AG09319 (cell line): ENCODE data around the gene IER5.

Source experiments
- DNase-seq: peaks from one replicate; pipeline ENCODE4 v3.0.0-alpha.2; 2010; ENCODE audit warnings: low read depth; ENCODE audit errors: extremely low read depth
- TF ChIP-seq, protein P1 (sequence below): IDR thresholded peaks from 2 replicates; pipeline ENCODE4 v1.5.1; 2011; ENCODE audit warnings: low read depth, mild to moderate bottlenecking, inconsistent platforms, low read length, moderate library complexity

IER5 gene

DNA sequence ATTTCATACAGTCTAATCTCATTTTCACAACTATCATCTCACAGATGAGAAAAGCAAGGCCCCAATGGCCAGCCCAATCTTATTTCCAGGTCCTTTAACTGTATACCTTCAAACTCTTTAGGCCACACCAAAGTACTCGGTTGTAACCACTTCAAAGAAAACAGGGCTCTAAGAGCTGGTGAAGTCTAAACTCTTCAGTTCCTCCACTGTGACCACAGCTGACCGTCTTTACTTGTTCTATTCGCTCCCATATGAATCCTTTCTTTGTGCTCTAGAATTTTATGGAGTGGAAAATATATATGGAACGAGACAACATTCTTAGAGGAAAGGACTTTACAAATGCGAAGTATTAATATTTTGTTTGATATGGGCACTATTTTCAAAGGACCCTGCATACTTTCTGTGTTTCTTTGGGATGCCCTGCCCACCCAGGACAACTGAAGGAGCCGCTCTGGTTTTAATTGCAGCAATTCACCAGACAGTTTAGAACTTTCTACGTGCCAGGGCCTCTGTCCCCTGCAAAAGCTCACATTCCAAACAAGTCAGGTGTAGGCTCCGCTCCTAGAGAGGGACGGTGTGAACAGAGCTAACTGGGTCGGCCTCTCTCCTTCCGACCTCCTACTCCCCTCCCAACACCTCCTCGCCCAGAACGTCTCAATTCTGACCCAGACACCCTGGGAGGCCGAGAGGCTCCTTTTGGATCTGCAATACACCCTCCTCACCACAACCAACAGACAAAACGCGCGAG is 15.7 kb downstream of the IER5 start:
- TF ChIP-seq, protein P1, sequence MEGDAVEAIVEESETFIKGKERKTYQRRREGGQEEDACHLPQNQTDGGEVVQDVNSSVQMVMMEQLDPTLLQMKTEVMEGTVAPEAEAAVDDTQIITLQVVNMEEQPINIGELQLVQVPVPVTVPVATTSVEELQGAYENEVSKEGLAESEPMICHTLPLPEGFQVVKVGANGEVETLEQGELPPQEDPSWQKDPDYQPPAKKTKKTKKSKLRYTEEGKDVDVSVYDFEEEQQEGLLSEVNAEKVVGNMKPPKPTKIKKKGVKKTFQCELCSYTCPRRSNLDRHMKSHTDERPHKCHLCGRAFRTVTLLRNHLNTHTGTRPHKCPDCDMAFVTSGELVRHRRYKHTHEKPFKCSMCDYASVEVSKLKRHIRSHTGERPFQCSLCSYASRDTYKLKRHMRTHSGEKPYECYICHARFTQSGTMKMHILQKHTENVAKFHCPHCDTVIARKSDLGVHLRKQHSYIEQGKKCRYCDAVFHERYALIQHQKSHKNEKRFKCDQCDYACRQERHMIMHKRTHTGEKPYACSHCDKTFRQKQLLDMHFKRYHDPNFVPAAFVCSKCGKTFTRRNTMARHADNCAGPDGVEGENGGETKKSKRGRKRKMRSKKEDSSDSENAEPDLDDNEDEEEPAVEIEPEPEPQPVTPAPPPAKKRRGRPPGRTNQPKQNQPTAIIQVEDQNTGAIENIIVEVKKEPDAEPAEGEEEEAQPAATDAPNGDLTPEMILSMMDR = no peak; the same call in 1 of the 2 replicates
- DNase-seq = no peak

DNA sequence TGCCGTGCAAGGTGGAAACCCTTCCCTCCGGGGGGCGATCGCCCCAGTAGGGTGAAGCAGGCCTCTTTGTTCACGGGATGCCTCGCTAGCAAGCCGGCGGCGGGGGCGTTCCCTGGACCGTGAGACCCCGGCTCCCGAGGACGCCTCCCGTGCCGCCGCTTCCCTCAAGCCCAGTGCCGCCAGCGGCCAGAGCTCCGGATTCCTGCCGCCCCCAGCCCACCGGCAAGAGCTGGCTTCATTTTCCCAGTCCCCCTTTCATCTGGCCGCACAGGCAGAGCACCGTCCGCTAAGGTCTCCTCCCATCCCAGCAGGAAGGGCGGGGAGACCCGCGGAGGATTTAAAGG is 16.3 kb downstream of the IER5 start:
- no peak for DNase-seq
- TF ChIP-seq, protein P1 = peak; percentile 1; the same call in 1 of the 2 replicates

DNA sequence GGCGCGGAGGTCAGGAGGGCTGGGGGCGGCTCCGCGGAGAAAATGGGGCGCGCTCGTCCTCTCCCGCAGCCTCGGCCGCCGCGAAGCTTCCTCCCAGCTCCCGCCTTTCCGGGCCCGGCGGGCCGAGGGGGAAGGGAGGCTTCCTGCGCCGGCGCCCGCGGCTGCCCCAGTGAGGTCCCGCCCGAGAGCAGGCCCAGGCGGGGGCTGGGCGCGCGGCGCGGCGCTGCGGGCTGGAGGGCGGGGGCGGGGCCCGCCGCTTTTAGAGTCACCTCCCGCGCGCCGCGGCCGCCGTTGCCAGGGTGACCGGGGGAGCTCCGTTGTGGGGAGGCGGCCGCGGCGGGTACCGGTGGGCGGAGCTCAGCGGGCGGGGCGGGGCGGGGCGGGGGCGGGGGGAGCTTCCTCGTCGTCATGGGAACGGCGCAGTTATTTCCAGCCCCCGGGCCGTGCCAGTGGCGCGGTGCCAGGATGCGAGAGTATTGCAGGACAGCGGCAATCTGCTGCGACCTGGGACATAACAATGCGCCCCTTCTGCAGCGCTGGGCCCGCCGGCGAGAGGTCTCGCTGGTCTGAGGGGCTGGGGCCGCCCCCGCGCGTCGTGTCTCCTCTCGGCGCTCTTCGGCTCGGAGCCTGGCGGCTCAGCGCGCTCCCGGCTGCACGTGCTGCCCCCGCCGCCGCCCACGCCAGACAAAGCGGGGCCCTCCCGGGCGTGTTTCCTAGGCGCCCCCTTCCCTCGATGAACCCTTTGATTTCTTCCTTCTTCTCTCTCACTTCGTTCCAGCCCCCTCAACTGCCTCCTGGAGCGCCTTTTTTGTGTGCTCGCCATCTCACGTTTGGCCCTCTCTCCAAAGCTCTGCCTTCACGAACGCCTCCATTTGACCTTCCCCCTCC is 16.9 kb downstream of the IER5 start:
- TF ChIP-seq, protein P1 = no peak
- DNase-seq = peak; percentile 76

DNA sequence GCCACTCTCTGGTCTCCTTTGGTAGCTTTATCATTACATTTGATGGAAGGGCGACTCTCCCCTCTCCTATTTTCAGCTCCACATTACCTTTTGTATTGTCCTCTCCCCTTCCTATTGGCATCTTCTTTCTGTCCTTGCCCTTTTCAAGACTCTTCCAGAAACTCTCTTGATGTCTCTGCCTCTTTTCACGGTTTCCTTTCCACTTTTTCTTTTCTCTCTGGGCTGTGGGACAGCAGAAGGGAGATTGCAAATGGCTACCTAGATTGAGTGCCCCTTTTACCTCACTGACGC is 17.5 kb downstream of the IER5 start:
- TF ChIP-seq, protein P1 = no peak
- no peak for DNase-seq

DNA sequence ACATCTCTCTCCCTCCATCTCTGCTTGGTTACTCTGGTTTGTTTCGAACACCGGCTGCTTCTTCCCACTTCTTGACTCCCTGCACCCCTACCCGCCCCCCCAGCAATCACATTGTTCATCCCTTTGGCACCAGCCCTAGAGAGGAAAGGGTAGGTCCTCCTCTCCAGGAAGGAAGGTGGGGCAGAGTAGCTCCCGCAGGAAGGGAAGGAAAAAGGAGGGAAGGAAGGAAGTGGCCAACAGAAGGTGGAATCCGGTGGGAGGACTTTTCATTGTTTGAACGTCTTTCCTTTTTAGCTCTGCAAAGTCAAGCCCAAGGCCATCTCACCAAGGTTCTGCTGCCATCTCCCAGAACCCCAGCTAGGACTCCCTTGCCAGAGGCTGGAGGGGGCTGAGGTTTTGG is 18.0 kb downstream of the IER5 start:
- TF ChIP-seq, protein P1 = no peak
- DNase-seq = no peak

DNA sequence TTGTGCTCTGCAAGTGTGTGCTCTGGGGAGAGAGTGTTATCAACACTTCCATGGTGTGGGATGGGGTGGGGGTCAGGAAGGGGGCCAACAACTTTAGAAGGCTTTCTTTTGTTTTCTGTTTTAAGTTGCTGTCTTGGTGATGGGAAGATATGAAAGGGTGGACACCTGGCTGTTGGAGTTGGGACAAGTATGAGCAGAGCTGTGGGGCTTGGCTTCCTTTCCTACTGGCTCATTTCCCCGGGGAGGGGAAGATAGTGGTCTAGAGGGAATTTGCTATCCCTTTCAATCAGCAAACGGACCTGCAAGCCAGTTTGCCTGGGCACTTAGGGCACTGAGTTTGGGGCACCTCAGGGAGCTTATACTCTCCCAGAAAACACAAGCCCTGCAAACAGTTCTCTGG is 19.2 kb downstream of the IER5 start:
- TF ChIP-seq, protein P1 = no peak

DNA sequence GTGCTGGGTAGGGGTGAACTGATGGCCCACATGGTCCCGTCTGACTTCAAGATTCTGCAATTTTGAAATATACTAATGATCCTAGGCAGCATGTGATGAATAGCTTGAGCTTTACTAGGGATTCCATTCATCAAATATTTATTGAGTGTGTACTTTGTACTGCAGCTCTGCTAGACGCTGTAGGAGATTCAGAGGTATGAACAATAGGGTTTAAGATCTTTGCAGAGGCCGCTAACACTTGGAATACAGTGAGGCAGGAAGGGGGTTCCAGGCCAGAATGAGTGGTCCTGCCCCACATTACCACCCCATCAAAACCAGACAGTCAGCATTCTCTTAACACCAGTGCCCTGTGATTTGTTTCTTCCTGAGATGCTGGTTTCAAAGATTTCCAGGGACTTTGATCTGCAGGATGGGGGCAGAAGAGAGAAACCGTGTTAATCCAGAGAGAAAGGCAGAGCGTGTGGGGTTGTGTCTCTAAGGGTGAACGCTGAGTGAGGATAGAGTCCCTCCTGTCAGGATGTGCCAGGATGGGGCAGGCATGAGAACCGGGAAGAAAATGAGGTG is 19.9 kb downstream of the IER5 start:
- no peak for DNase-seq
- TF ChIP-seq, protein P1 = no peak

More for the DNA sequence above, 19.2 kb downstream of the IER5 start:
- no peak for DNase-seq
